GM19025 (cell line): ENCODE measurements around the gene MORC2.

Experiments
- ATAC-seq: cut with Tn5 transposase; IDR thresholded peaks from one replicate; pipeline ENCODE4 v1.9.1; 2021; ENCODE audit warnings: mild to moderate bottlenecking, low read depth, moderate library complexity; ENCODE audit not compliant: unreplicated experiment

The MORC2 gene

DNA sequence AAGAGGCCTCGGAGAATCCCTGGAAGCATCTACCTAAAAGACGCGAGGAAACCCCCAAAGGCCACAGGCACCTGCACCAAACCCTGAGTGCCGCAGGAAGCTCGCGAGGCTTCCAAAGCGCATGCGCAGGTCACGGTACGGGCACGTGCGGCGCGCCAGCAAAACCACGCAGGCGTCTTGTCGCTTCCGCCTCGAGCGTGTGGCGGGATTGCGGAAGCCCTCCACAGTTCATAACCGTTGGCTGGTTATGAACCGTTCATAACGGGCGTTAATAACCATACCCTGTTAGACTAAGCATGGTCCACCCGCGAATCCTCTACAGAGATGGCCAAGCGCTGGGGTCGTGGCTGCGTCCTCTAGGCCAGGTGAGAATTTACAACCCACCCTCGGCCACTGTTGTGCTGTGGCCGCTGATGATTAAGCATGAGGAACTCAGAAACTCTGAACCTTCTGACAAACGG lies 46.4 kb downstream of the MORC2 start:
- ATAC-seq: no peak

DNA sequence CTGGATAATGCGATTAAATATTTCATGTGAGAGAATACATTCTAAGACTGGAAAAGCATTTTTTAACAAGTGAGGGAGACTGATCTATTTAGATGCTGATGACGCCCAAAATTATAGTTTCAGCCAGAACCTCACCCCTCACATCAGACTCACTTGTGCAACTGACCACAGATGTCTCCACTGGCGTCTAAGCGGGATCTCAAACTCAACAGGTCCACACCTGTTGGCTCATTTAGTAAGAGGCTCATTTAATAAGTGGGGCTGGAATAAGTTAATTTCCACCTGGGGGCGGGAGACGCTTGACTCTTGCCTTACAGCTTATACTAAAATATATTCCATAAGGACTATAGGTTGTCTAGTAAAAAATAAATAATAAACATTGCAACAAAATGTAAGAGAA lies 47.5 kb downstream of the MORC2 start:
- ATAC-seq: no peak

GRCh38 chr22:30920407-30920806 lies 48.2 kb downstream of the MORC2 start:
- no peak for ATAC-seq

DNA sequence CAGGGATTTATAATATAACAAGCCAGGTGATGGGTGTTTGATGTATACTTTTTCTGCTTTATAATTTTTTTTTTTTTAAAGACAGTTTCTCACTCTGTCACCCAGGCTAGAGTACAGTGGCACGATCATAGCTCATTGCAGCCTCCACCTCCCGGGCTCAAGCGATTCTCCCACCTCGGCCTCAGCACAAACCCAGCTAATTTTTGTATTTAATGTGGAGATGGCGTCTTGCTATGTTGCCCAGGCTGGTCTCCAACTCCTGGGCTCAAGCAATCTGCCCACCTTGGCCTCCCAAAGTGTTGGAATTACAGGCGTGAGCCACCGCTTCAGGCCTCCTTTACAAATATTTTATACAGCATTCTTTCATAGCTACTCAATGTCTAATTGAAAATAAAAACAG lies 48.6 kb downstream of the MORC2 start:
- no peak for ATAC-seq

GRCh38 chr22:30918761-30919160 lies 49.8 kb downstream of the MORC2 start:
- no peak for ATAC-seq

- no peak for ATAC-seq
Observed at GRCh38 chr22:30910358-30910757, 58.2 kb downstream of the MORC2 start.

GRCh38 chr22:30909306-30909705 lies 59.3 kb downstream of the MORC2 start:
- no peak for ATAC-seq

DNA sequence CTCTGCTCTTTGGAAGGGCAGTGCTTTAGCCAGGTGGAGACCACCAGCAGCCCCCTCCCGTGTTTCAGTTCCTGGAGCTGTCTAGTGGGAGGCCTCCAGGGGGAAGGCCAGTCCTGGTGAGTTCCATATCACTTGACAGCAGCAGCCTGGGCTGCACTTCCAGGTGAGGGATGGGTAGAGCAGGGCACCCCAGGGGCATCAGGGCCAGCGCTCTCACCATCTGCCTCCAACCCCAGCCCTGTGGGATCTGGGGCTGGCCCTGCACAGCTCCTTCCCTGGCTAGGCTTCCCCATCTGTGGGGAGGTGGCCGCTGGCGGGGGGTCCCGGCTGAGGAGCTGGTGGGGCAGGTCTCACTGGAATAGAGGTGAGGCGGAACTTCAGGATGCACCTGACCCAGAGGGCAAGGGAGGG lies 60.5 kb downstream of the MORC2 start:
- no peak for ATAC-seq

GRCh38 chr22:30906946-30907345 lies 61.6 kb downstream of the MORC2 start:
- ATAC-seq: no peak

GRCh38 chr22:30906411-30906810 lies 62.2 kb downstream of the MORC2 start:
- no peak for ATAC-seq

- no peak for ATAC-seq
Observed at GRCh38 chr22:30905696-30906341, 62.8 kb downstream of the MORC2 start.

DNA sequence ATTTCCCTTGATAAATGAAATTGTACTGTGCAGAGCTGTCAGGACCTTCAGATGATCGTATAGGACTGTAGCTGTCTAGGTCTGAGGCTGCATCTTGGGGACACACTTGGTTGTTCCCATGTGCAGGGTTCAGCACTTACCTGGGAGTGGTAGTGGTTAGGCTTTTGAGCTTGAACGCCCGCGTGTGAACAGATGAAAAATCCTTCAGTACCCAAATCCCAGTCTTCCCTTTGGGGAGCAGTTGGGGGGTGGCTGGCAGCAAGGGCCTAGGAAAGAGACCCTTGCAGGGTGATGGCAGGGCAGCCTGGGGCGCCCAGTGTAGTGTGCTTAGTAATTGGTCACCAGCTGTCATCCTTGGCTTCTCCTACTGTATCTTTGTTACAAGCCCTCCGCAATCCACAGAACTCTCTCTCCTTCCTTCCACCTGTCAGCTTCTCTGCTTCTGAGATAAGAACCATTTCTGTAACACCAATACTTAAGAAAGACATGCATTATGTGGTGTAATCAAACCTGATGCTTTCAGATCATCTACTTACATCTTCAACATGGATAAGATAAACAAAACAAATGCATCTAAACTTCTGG lies 64.6 kb downstream of the MORC2 start:
- ATAC-seq: no peak

DNA sequence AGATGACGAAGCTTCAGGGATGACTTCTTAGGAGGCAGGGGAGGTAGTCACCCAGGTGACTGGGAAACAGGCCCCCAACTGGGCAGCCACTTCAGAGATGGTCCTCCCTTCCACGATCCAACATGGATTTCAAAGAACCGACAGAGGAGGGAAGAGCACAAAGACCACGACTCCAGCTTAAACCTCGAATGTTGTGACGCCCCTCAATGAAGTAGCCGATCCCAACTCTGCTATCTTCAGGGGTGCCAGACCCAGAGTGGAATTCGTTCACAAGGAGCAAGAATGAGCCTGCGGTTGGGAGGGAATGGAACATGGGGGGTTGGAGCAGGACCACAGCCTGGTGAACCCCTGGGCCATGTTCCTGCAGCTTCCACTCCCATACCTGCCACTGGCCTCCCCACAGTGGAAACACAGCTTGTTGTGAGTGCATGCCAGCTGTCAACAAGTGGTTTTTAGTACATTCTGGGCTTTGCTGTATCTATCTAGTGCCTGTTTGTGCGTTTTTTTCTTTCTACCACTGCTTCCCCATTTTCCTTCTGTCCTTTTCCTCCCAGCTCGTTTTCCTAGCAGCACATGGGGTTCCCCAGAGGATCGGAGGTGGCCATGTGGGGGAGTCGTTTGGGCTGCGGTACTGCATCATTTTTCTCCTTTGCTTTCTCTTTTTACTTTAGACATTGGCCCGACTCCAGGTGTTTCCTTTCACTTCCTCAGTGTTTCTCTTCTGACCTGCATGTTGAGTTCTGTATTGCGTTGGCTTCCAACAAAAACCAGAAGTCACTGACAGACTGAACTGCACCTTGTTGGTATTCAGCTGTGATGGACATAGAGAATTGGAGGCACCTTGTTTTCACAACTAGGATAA lies 65.8 kb downstream of the MORC2 start:
- no peak for ATAC-seq

GRCh38 chr22:30894371-30894740 lies 74.2 kb downstream of the MORC2 start:
- no peak for ATAC-seq

DNA sequence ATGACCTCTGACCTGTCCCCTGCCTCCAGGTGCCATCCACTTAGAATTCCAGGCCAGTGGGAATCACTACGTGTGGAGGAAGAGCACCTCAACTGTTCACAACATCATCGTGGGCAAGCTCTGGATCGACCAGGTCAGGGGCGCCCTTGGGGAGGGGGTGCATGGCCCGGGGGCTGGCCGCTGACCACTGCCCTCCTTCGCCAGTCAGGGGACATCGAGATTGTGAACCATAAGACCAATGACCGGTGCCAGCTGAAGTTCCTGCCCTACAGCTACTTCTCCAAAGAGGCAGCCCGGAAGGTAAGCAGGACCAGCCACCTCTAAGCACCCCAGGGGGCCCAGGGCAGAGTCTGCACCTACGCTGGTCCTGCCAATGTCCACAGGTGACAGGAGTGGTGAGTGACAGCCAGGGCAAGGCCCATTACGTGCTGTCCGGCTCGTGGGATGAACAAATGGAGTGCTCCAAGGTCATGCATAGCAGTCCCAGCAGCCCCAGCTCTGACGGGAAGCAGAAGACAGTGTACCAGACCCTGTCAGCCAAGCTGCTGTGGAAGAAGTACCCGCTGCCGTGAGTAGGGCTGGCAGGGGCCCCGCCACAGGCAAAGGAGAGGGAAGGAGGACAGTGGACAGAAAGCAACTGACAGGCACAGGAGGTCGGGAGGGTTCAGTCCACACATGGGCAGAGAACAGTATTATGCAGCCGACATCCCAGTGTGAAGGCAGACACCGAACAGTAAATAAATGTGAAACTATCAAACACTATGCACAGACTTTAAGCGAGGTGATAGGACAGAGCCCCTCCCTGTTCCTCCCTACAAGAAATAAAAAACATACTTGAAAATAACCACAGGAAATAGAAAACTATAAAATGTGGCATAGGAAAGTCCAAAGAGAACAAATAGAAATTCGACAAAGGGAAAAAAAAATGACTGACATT lies 74.9 kb downstream of the MORC2 start:
- no peak for ATAC-seq

DNA sequence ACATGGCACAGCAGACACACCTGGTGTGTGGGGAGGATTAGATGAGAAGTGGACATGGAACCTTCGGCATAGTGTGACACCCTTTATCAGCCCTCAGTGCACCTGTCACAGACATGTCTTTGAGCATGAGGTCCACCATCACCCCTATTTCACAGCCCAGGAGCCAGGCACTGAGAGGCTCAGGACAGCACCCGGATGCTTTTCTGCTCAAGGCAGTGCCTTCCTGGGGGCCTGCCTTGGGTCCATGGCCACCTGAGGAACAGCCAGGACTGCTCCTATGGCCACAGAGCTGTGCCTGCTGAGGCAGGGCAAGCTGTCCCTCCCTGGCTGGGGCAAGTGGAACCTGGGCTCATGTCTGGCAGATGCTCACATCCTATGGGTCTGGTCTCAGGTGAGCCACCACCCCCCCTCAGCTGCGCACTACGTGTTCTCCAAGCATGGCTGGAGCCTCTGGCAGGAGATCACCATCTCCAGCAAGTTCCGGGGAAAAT lies 75.8 kb downstream of the MORC2 start:
- no peak for ATAC-seq

DNA sequence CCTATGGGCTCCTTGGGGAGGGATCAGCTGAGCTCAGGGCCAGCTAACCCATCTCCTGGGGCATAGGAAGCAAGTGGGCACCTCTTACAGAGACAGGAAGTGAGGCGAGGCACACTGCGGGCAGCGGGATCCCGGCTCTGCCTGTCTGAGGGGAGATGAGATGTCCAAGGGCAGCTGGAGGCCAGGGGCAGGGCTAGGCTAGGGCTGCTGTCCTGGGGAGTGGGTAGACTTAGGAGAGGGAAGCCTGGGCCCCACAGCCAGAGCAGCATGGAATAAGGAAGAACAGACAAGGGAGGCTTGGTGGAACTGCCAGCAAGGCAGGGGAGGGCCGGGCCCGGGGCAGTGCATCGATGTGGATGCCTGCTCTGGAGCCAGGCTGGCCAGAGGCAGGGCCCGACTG lies 76.3 kb downstream of the MORC2 start:
- no peak for ATAC-seq

DNA sequence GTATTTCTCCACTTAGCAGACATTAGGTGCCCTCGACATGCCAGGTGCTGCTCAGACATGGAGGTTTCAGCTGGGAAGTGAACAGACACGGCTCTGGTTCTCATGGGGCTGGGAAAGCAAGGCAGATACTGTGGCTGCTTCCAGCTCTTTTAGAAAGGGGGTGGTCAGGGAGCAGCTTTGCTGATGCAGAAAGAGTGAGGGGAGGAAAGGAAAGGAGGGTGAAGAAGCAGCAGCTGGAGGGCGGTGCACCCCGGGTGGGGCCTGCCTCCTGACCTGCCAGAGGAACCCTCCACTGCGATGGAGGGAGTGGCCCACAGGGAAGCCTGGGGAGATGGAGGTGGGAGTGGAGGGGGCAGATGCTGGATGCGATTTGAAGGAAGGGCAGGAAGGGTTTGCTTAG lies 76.8 kb downstream of the MORC2 start:
- no peak for ATAC-seq

- no peak for ATAC-seq
Observed at GRCh38 chr22:30891443-30891755, 77.2 kb downstream of the MORC2 start.

GRCh38 chr22:30890686-30891442 lies 77.7 kb downstream of the MORC2 start:
- no peak for ATAC-seq
